GM18868 (cell line): Measurements from ENCODE around the gene PNPLA1.
"Not testable (repeated sequence)": the region's sequence is repeated elsewhere in the genome, so short reads cannot be mapped to it uniquely, and the experiment has no call there.

Experiments used
- ATAC-seq: cut with Tn5 transposase; IDR thresholded peaks from one replicate; pipeline ENCODE4 v1.9.1; 2021; ENCODE audit warnings: mild to moderate bottlenecking, moderate library complexity; ENCODE audit not compliant: unreplicated experiment

Gene PNPLA1

GRCh38 chr6:36334832-36335459, 65.1 kb downstream of the PNPLA1 start:
- ATAC-seq, result no peak

- no peak for ATAC-seq
Measured at GRCh38 chr6:36335465-36336207, 65.8 kb downstream of the PNPLA1 start.

GRCh38 chr6:36336208-36336710, 66.4 kb downstream of the PNPLA1 start:
- ATAC-seq, result no peak

- no peak for ATAC-seq
Measured at GRCh38 chr6:36336779-36337241, 67.0 kb downstream of the PNPLA1 start, which contains the start of gene BNIP5. BNIP5 (minus strand) TSS chr6:36336888; CDS start chr6:36330690, 6,198 bp downstream.

GRCh38 chr6:36337814-36338213, 68.0 kb downstream of the PNPLA1 start:
- no peak for ATAC-seq

- ATAC-seq, result not testable (repeated sequence)
Measured at GRCh38 chr6:36338223-36338622, 68.4 kb downstream of the PNPLA1 start.

GRCh38 chr6:36339146-36339545, 69.3 kb downstream of the PNPLA1 start:
- no peak for ATAC-seq

- ATAC-seq, result no peak
Measured at GRCh38 chr6:36340306-36340617, 70.4 kb downstream of the PNPLA1 start.

GRCh38 chr6:36340618-36341454, 71.0 kb downstream of the PNPLA1 start:
- no peak for ATAC-seq

GRCh38 chr6:36343109-36343680, 73.3 kb downstream of the PNPLA1 start:
- ATAC-seq, result no peak

- no peak for ATAC-seq
Measured at GRCh38 chr6:36345681-36346466, 76.0 kb downstream of the PNPLA1 start.

- ATAC-seq, result no peak
Measured at GRCh38 chr6:36346486-36347273, 76.8 kb downstream of the PNPLA1 start.

- no peak for ATAC-seq
Measured at GRCh38 chr6:36347621-36348020, 77.8 kb downstream of the PNPLA1 start.

- no peak for ATAC-seq
Measured at GRCh38 chr6:36349240-36349639, 79.4 kb downstream of the PNPLA1 start.

- no peak for ATAC-seq
Measured at GRCh38 chr6:36350082-36350481, 80.2 kb downstream of the PNPLA1 start.

- no peak for ATAC-seq
Measured at GRCh38 chr6:36350681-36351571, 81.1 kb downstream of the PNPLA1 start.

GRCh38 chr6:36352477-36353157, 82.8 kb downstream of the PNPLA1 start:
- ATAC-seq, result no peak

- ATAC-seq, result no peak
Measured at GRCh38 chr6:36353411-36353915, 83.6 kb downstream of the PNPLA1 start.
